ENCODE measurements around the gene SYTL3.

Gene SYTL3

GRCh38 chr6:158758941-158759479 lies 109.2 kb downstream of the SYTL3 start:
- Histone ChIP-seq H3K36me3 (replicated peaks) (peaks cover 1% of the 10 kb centered on the region), H3K27me3 (replicated peaks) (no peaks in the 10 kb centered on the region), H3K27ac (no peak overlapping the region), H3K4me3 (ENCODE audit: low read depth, low read length) (no peak overlapping the region)
- in situ Hi-C loops (cut with HindIII; ENCODE audit: low pct_ligation_motif_present, low sequenced_read_pairs) = no loop called here
- no peak for TF ChIP-seq CTCF (IDR thresholded peaks at IDR 0.05; ENCODE audit: low read depth, low read length, missing control alignments)
- no peak for DNase-seq

GRCh38 chr6:158759966-158760617 lies 110.2 kb downstream of the SYTL3 start:
- in situ Hi-C loops (cut with HindIII; ENCODE audit: low pct_ligation_motif_present, low sequenced_read_pairs) = no loop called here
- Histone ChIP-seq H3K36me3 (replicated peaks) (peaks cover 8% of the 10 kb centered on the region), H3K27me3 (replicated peaks) (no peaks in the 10 kb centered on the region), H3K4me3 (ENCODE audit: low read depth, low read length) (no peak overlapping the region), H3K27ac (no peak overlapping the region)
- DNase-seq = no peak
- TF ChIP-seq CTCF (IDR thresholded peaks at IDR 0.05; ENCODE audit: low read depth, low read length, missing control alignments) = no peak

- H3K27me3 ChIP-seq (replicated peaks) = no peaks in the 10 kb centered on the region
- H3K4me3 ChIP-seq (ENCODE audit: low read depth, low read length) = no peak overlapping the region
- H3K36me3 ChIP-seq (replicated peaks) = peaks cover 12% of the 10 kb centered on the region
- DNase-seq = no peak
- H3K27ac ChIP-seq = no peak overlapping the region
- in situ Hi-C loops (cut with HindIII; ENCODE audit: low pct_ligation_motif_present, low sequenced_read_pairs) = no loop called here
- no peak for TF ChIP-seq CTCF (IDR thresholded peaks at IDR 0.05; ENCODE audit: low read depth, low read length, missing control alignments)
These were observed 110.9 kb downstream of the SYTL3 start for GRCh38 chr6:158760618-158761250.

- in situ Hi-C loops (cut with HindIII; ENCODE audit: low pct_ligation_motif_present, low sequenced_read_pairs) = no loop called here
- H3K4me3 ChIP-seq (ENCODE audit: low read depth, low read length) = no peak overlapping the region
- TF ChIP-seq CTCF (IDR thresholded peaks at IDR 0.05; ENCODE audit: low read depth, low read length, missing control alignments) = no peak
- peaks cover 21% of the 10 kb centered on the region for H3K36me3 ChIP-seq (replicated peaks)
- H3K27me3 ChIP-seq (replicated peaks) = no peaks in the 10 kb centered on the region
- H3K27ac ChIP-seq = no peak overlapping the region
- DNase-seq = no peak
These were observed 111.9 kb downstream of the SYTL3 start for GRCh38 chr6:158761746-158762145.

- no peak for TF ChIP-seq CTCF (IDR thresholded peaks at IDR 0.05; ENCODE audit: low read depth, low read length, missing control alignments)
- DNase-seq = no peak
- in situ Hi-C loops (cut with HindIII; ENCODE audit: low pct_ligation_motif_present, low sequenced_read_pairs) = no loop called here
- Histone ChIP-seq H3K27ac (no peak overlapping the region), H3K27me3 (replicated peaks) (no peaks in the 10 kb centered on the region), H3K4me3 (ENCODE audit: low read depth, low read length) (no peak overlapping the region), H3K36me3 (replicated peaks) (peaks cover 31% of the 10 kb centered on the region)
These were observed 113.1 kb downstream of the SYTL3 start for GRCh38 chr6:158762787-158763433.
